HCT116 (cell line): ENCODE results near the gene FAM193A. TPM values are rescaled to one million over a fixed set of nuclear protein-coding genes. Genes with fewer than 3 reads are reported as not detected.

Source experiments
- ATAC-seq: fragments of 200-7000 bp; cut with Tn5 transposase; 2 replicates; pipeline ENCODE4 v1.9.1; 2020; ENCODE audit warnings: mild to moderate bottlenecking, moderate library complexity
- BruUV-seq: library from RNA; stranded (reverse); fragments of 400-500 nt; replicated peaks from 2 replicates; lab custom pipeline; 2021; lab: Mats Ljungman, UMichigan
- CTCF ChIA-PET: fragments of 300-600 bp; sonication (Branson Sonifier 250); formaldehyde crosslinking; loops from one replicate; lab custom pipeline; 2021; ENCODE audit warnings: antibody characterized with exemption; lab: Charles Lee
- POLR2A ChIA-PET: fragments of 300-600, 350-600 bp; sonication (Branson Sonifier 250); formaldehyde crosslinking; loops from one replicate; lab custom pipeline; 2021; ENCODE audit warnings: antibody characterized with exemption; lab: Charles Lee
- RAD21 ChIA-PET, 2 experiments: fragments of 300-600 bp; sonication (Branson Sonifier 250); formaldehyde crosslinking; loops; one replicate each; lab custom pipeline; 2023; ENCODE audit warnings: low total read pairs in 2 of 2; ENCODE audit not compliant: uncharacterized antibody in 2 of 2, unreplicated experiment in 2 of 2, low non-redundant PET in 1 of 2; lab: Charles Lee
- DNase-seq: peaks from one replicate; pipeline ENCODE4 v3.0.0-alpha.2; 2010; ENCODE audit warnings: low read depth, low spot score
- H2AFZ ChIP-seq: fragments of 200-600 bp; shearing (Covaris generic), sonication (generic); 2 replicates; pipeline ENCODE4 v1.6.1; 2017; ENCODE audit warnings: low read depth, mixed run types, mixed read lengths, antibody characterized with exemption, low read length; ENCODE audit not compliant: poor library complexity, severe bottlenecking
- H3K27ac ChIP-seq: 2 replicates; pipeline ENCODE4 v1.5.1; 2012; ENCODE audit warnings: low read depth, low read length
- H3K27me3 ChIP-seq: fragments of 200-600 bp; sonication (generic); 2 replicates; pipeline ENCODE4 v1.6.1; 2016; ENCODE audit warnings: mixed run types, low read length, mixed read lengths; ENCODE audit not compliant: insufficient read depth
- H3K36me3 ChIP-seq, 2 experiments: fragments of 200-500 bp in 1 of 2; fragments of 200-600 bp in 1 of 2; sonication (Bioruptor generic) in 1 of 2; sonication (generic) in 1 of 2; 2 replicates each; pipeline versions ENCODE4 v1.5.1 to v1.6.1; 2014 to 2016; ENCODE audit warnings: low read length in 2 of 2, inconsistent platforms in 1 of 2, mixed read lengths in 1 of 2, mixed run types in 1 of 2; ENCODE audit not compliant: insufficient read depth in 2 of 2, control insufficient read depth in 1 of 2
- H3K4me1 ChIP-seq, 2 experiments: fragments of 200-600 bp in 1 of 2; sonication (generic) in 1 of 2; 2 replicates each; pipeline versions ENCODE4 v1.5.1 to v1.6.1; 2012 to 2017; ENCODE audit warnings: low read length in 2 of 2, inconsistent platforms in 1 of 2, mild to moderate bottlenecking in 1 of 2, mixed read lengths in 1 of 2, mixed run types in 1 of 2, moderate library complexity in 1 of 2; ENCODE audit not compliant: insufficient read depth in 2 of 2, control insufficient read depth in 1 of 2
- H3K4me2 ChIP-seq: fragments of 200-600 bp; sonication (generic); 2 replicates; pipeline ENCODE4 v1.6.1; 2017; ENCODE audit warnings: mixed run types, low read length, mixed read lengths
- H3K4me3 ChIP-seq, 2 experiments: fragments of 200-600 bp in 1 of 2; sonication (generic) in 1 of 2; replicated peaks in 1 of 2; 2 replicates each; pipeline ENCODE4 v1.5.1; 2011 to 2016; ENCODE audit warnings: low read length in 2 of 2, control low read depth in 1 of 2, low read depth in 1 of 2, mild to moderate bottlenecking in 1 of 2, mixed read lengths in 1 of 2, mixed run types in 1 of 2
- H3K79me2 ChIP-seq: fragments of 200-600 bp; sonication (generic); 2 replicates; pipeline ENCODE4 v1.6.1; 2017; ENCODE audit warnings: mild to moderate bottlenecking, mixed run types, low read length, moderate library complexity, mixed read lengths; ENCODE audit not compliant: insufficient read depth
- H3K9ac ChIP-seq: fragments of 200-600 bp; sonication (generic); 2 replicates; pipeline ENCODE4 v1.6.1; 2016; ENCODE audit warnings: low read length, mixed read lengths
- H3K9me2 ChIP-seq: fragments of 200-600 bp; sonication (generic), shearing (Covaris generic); 2 replicates; pipeline ENCODE4 v1.6.1; 2017; ENCODE audit warnings: mixed run types, mild to moderate bottlenecking, moderate library complexity; ENCODE audit not compliant: insufficient read depth
- H3K9me3 ChIP-seq, 2 experiments: fragments of 200-500 bp in 1 of 2; fragments of 200-600 bp in 1 of 2; sonication (Bioruptor generic) in 1 of 2; sonication (generic) in 1 of 2; 2 replicates each; pipeline ENCODE4 v1.6.1; 2014 to 2017; ENCODE audit warnings: low read length in 2 of 2, mixed read lengths in 2 of 2, inconsistent platforms in 1 of 2, low read depth in 1 of 2, mild to moderate bottlenecking in 1 of 2, mixed run types in 1 of 2, moderate library complexity in 1 of 2; ENCODE audit not compliant: control insufficient read depth in 1 of 2, insufficient read depth in 1 of 2
- H4K20me1 ChIP-seq: fragments of 200-600 bp; sonication (generic), shearing (Covaris generic); 2 replicates; pipeline ENCODE4 v1.6.1; 2017; ENCODE audit warnings: mixed run types, mild to moderate bottlenecking, moderate library complexity; ENCODE audit not compliant: insufficient read depth
- CBX3 ChIP-seq: IDR thresholded peaks from 2 replicates; pipeline ENCODE4 v1.6.1; 2012; ENCODE audit warnings: low read depth
- CEBPB ChIP-seq: IDR thresholded peaks from 2 replicates; pipeline ENCODE4 v1.6.1; 2012; ENCODE audit warnings: low read depth
- EGR1 ChIP-seq: IDR thresholded peaks from 2 replicates; pipeline ENCODE4 v1.6.1; 2012; ENCODE audit warnings: low read depth
- ELF1 ChIP-seq: IDR thresholded peaks from 2 replicates; pipeline ENCODE4 v1.6.1; 2012; ENCODE audit warnings: low read depth, borderline replicate concordance
- JUND ChIP-seq: IDR thresholded peaks from 2 replicates; pipeline ENCODE4 v1.6.1; 2012
- MAX ChIP-seq: IDR thresholded peaks from 2 replicates; pipeline ENCODE4 v1.6.1; 2012
- POLR2A ChIP-seq: IDR thresholded peaks from 2 replicates; pipeline ENCODE4 v1.7.0; 2011; ENCODE audit warnings: borderline replicate concordance; ENCODE audit not compliant: insufficient read depth, insufficient read length; ENCODE audit errors: extremely low read depth
- SIN3A ChIP-seq: IDR thresholded peaks from 2 replicates; pipeline ENCODE4 v1.6.1; 2012; ENCODE audit warnings: low read depth
- SP1 ChIP-seq: IDR thresholded peaks from 2 replicates; pipeline ENCODE4 v1.6.1; 2012; ENCODE audit warnings: low read depth
- SRF ChIP-seq: IDR thresholded peaks from 2 replicates; pipeline ENCODE4 v1.6.1; 2012; ENCODE audit warnings: low read depth
- ZBTB33 ChIP-seq: IDR thresholded peaks from 2 replicates; pipeline ENCODE4 v1.6.1; 2011; ENCODE audit warnings: mild to moderate bottlenecking, low read length, moderate library complexity; ENCODE audit not compliant: insufficient replicate concordance; ENCODE audit errors: extremely low read depth
- intact Hi-C: fragments of 100-400 bp; cut with micrococcal nuclease; formaldehyde crosslinking; loops from 2 replicates; pipeline ENCODE4 v1.10.0; 2022
- total RNA-seq: library from RNA; stranded (reverse); gene quantifications from one replicate; pipeline ENCODE4 v1.2.1, GENCODE V29; 2021; ENCODE audit not compliant: unreplicated experiment

FAM193A gene
- total RNA-seq, 1 experiment from 2014 or later, result 15.7 TPM

GRCh38 chr4:2648159-2648814 lies 111.8 kb downstream of the FAM193A start (continued):
- TF ChIP-seq POLR2A, result no peak
- TF ChIP-seq CBX3, result no peak

GRCh38 chr4:2649604-2650114 lies 113.2 kb downstream of the FAM193A start:
- intact Hi-C loops, result no loop called here
- Histone ChIP-seq H3K27ac (no peak overlapping the region), H3K9me2 (no peaks in the 10 kb centered on the region), H3K36me3 (peaks cover 9 to 10% of the 10 kb centered on the region in 2 experiments), H3K9ac (no peak overlapping the region), H3K79me2 (no peaks in the 10 kb centered on the region), H4K20me1 (no peaks in the 10 kb centered on the region), H3K4me3 (no peak overlapping the region), H2AFZ (no peak overlapping the region), H3K4me1 (no peaks in the 10 kb centered on the region), H3K9me3 (no peaks in the 10 kb centered on the region), H3K4me2 (no peak overlapping the region), H3K27me3 (no peaks in the 10 kb centered on the region)
- TF ChIP-seq SRF, result no peak
- no peak for TF ChIP-seq ELF1
- TF ChIP-seq SIN3A, result no peak
- TF ChIP-seq MAX, result no peak
- TF ChIP-seq CEBPB, result no peak
- no peak for TF ChIP-seq JUND
- no peak for TF ChIP-seq SP1
- TF ChIP-seq ZBTB33, result no peak
- no peak for TF ChIP-seq EGR1
- RAD21 ChIA-PET, result no interaction called here
- ATAC-seq (no peak), DNase-seq (no peak)
- CTCF ChIA-PET, result no interaction called here
- POLR2A ChIA-PET, result no interaction called here
- no TSS peak for BruUV-seq
